ENCODE data around the gene RHOT2. TPM values are rescaled to one million over a fixed set of nuclear protein-coding genes. Genes with fewer than 3 reads are reported as not detected.

RHOT2 gene
- 42.6 and 43.9 TPM in 2 replicates for total RNA-seq

GRCh38 chr16:667780-668518 lies at the start of gene RHOT2:
RHOT2 (plus strand) TSS chr16:668132; CDS start chr16:668200, 68 bp downstream.

DNA sequence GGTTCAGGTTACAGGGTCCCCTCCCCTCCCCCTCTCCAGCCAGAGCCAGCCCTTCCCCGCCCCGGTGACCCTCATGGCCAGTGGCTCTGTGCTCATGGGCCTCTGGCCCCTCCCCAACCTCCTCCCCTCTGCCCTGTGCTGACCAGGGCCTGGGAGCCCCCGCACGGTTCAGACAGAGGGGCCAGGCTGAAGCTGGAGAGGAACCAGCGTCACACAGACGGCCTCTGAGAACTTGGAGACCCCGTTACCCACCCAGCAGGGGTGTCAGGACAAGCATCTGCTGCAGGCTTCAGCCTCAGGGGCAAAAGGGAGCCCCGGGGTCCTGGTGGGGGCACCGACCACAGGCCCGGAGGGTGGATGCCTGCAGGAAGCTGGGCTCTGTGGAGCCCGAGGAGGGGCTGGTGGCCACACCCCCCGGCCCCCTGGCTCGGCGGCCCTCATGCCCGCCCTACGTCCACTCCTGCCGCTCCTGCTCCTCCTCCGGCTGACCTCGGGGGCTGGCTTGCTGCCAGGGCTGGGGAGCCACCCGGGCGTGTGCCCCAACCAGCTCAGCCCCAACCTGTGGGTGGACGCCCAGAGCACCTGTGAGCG lies 37.0 kb upstream of the RHOT2 start, which contains the start of gene WFIKKN1:
WFIKKN1 (plus strand) TSS at position 171 of the 591 bp plus-strand sequence; CDS start at position 440, 269 bp downstream.

GRCh38 chr16:636206-637080 lies 31.5 kb upstream of the RHOT2 start, which contains the start of gene METTL26:
METTL26 (minus strand) TSS chr16:636305; CDS start chr16:636290, 15 bp downstream.

GRCh38 chr16:641326-642188 lies 26.4 kb upstream of the RHOT2 start, which contains the start of gene MCRIP2:
MCRIP2 (plus strand) TSS chr16:641828; CDS start chr16:641992, 164 bp downstream.

DNA sequence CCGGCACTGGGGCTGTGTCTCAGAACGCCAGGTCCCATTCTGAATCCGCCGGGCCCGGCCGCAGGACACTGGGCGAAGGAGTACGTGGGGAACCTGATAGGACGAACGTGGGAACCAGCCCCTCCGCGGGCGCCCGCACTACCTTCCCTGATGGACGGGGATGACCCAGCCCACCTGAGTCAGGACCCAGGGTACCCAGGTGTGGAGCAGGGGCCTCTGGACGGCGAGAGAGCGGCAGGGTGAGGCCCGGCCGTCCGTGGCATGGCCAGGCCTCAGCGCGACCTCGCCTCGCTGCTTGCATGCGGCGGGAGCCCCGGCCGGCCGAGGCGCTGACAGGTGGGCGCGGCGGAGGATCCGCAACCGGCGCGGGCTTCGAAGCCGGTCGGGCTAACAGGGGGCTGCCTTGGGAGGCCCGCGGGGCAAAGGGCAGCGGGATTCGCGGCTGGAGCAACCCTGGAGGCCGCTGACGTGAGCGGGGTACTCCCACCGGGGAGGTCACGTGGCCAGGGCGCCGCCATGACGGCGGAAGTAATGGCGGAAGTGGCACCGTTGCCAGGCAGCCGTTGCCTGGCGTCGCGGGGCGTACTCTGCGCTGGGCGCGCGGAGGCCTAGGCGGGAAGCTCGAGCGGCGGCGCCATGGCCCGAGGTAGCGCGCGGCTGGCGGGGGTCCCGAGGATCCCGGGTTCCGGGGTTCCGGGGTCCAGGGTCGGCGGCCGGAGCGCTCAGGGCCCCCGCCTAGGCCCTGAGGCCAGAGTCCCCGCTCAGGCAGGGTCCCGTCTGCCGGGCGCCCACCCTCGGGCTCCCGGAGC lies 18.9 kb upstream of the RHOT2 start, which contains the start of gene WDR90:
WDR90 (plus strand) TSS at position 585 of the 809 bp plus-strand sequence; CDS start at position 637, 52 bp downstream.

DNA sequence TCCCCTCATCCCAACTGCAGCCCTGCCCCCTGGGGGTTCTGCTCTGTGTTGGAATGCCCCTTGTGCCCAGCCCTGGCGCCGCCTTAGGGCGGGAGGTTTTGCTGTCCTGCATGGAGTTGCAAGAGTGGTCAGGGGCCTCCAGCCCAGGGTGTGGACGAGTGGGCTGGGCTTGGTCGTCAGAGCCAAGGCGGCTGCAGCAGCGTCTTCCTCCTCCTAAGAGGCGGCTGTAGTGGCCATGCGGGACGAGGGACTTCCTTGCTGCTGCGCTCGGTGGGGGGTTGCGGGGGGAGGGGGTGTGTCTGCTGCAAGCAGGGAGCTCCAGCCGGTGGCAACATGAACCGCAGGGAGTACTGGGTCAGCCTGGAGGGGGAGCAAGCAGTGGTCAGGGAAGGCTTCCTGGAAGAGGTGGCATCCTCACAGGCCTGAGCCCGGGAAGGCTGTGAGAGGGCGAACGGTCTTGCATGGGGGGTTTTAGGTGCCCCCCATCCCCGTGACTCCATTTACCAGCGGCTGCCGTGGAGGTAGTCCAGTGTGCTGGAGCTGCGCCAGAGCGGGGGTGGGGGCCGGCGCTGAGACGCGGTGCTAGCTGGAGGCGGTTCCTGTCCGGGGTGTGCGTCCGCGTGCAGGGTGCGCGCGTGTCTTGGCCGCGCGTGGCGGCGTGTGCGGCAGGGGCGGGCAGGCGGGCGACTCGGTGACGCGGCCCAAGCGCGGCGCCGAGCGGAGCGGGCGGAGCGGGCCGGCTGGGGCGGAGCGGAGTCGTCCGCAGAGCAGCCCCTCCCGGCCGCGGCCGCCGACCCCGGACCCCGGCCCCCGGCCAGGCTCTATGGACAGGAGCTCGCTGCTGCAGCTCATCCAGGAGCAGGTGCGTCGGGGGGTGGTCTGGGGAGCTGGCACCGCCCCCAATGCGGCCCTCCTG lies 7.3 kb downstream of the RHOT2 start, which contains the start of gene RHBDL1:
RHBDL1 (plus strand) TSS at position 704 of the 916 bp plus-strand sequence; CDS start at position 824, 120 bp downstream.

DNA sequence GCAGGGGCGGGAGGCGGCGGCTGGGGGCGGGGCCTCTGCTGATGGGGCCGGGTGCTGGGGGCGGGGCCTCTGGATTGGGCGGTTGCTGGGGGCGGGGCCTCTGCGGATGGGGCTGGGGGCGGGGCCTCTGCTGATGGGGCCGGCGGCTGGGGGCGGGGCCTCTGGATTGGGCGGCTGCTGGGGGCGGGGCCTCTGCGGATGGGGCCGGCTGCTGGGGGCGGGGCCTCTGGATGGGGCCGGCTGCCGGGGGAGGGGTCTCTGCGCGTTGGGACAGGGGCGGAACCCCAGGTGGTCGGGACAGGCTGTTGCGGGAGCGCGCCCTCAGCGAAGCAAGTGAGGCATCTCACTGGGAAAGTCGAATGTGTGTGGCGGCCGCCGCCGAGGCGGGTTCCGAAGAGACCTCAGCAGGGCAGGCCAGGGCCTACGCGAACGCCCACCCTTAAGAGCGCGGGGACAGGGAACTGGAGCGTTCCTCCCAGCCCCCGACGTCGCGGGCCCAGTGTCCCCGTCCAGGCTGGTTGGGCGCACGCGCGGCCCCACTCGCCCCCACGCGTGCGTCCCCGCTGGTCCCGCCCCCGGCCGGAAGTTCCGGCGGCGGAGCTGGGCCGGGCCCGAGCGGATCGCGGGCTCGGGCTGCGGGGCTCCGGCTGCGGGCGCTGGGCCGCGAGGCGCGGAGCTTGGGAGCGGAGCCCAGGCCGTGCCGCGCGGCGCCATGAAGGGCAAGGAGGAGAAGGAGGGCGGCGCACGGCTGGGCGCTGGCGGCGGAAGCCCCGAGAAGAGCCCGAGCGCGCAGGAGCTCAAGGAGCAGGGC lies 12.1 kb downstream of the RHOT2 start, which contains the start of gene STUB1:
STUB1 (plus strand) TSS at position 597 of the 811 bp plus-strand sequence; CDS start at position 713, 116 bp downstream.

DNA sequence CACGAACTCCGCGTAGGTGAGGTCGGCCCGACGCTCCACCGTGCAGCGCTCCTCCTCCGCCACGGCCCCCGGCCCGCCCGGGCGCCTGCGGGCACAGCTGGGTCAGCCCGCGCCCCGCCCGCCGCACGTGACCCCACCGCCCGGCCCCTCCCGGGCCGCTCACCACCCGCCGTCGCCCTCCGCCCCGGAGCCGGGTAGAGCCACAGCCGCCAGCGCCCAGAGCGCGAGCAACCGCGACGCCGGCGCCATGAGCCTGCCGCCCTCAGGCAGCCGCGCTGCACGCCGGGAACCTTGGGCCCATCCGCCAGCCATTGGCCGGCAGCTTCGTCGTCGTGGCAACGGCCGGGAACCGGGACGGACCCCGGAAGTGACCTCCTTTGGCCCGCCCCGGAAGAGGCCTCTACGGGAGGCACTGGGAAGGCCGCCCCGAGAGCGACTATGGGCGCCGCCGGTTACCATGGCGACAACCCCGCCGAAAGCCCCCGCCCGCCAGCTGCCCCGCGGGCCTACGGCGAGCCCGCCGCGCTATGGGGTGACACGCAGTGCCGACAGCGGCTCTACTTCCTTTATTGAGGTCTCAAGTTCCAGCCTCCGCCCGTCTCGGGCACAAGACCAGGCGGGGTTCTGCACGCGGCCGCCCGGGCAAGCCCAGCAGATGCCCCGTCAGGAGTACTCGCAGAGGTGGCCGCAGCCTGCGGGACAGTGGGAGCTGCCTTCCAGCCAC lies 16.3 kb downstream of the RHOT2 start, which contains the start of gene JMJD8:
JMJD8 (minus strand) TSS at position 264 of the 724 bp plus-strand sequence; CDS start at position 249, 15 bp downstream.

DNA sequence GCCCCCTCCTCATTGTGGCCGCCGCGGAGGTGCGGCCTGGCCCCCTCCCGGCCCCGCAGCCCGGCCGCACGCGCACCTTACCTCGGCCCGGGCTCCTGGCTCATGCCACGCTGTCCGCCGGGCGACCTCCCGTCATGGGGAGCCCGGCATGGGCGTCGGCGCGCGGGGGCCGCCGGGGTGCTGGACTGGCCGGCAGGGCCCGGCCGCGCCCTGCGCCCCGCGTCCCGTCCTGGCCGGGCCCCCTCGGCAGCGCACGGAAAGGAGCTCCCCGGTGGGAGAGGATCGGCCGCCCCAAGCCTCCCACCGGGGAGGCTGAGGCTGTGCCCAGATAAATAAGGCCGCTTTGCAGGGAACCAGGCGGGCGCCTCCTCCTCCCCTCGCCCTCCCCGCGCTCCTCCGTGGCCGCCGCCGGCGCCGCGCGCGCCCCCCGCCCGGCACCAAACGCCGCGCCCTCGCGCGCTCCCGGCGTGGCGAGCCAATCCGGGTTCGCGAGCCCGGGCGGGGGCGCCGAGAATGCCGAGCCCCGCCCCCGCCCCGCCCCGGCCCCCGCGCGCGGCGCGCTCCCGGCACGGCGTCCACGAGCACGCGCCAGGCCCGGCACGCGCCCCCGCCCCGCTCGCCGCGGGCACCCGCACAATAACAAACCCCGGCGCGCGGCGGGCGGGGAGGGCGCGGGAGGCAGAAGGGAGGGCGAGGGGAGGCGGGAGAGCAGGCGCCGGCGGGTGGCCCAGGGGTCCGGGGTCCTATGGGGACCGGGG lies 37.7 kb downstream of the RHOT2 start, which contains the start of gene FBXL16:
FBXL16 (minus strand) TSS at position 371 of the 758 bp plus-strand sequence. CDS start 8,396 bp downstream, outside the sequence.

DNA sequence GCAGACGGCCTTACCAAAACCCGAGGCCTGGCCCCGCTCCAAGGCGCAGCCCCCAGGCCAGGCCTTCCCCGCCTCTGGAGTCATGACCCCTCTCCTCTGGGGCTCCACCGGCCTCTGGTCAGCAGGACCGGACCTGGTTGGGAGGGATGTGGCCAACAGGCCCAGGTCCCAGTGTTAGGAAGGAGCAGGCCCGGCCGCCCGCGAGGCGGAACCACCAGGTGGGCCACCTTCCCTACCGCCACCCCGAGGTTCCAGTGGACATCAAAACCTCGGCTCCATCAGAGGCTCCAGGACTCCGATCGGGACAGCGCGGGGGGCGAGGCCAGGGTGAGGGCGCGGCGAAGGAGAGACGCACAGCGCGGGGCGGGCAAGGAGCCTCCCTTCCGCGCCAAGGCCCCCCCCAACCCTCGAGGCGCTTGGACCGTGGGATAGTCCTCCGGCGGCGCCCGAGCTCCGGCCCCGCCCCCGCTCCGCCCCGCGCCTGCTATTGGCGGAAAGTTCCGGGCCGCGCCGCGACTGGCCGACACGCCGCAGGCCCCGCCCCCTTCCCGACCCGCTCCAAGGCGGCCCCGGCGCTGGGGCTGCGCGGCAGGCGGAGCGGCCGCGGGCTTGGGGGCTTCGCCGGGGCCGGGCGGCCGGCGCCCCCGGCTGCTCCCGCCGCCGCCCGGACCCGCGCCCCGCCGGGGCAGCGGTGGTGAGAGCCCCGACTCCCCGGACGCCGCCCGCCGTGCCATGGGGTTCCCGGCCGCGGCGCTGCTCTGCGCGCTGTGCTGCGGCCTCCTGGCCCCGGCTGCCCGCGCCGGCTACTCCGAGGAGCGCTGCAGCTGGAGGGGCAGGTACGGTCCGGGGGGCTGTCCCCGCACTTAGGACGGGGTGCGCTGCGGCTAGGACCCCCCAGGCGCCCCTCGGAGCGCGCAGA lies 46.9 kb downstream of the RHOT2 start, which contains the start of gene METRN:
METRN (plus strand) TSS at position 561 of the 919 bp plus-strand sequence; CDS start at position 733, 172 bp downstream.

GRCh38 chr16:720990-721764 lies 53.2 kb downstream of the RHOT2 start, which contains the start of gene ANTKMT:
ANTKMT (plus strand) TSS chr16:721146; CDS start chr16:721275, 129 bp downstream.

All from thoracic aorta endothelial cell (primary cell).